Islet precursor cell (in vitro differentiated cells): Measurements from ENCODE around the gene KLHL29.

Experiments
- DNase-seq: peaks from one replicate; pipeline ENCODE4 v3.0.0-alpha.2; 2018

The KLHL29 gene

GRCh38 chr2:23497536-23497935 lies 112.6 kb downstream of the KLHL29 start:
- no peak for DNase-seq

- no peak for DNase-seq
Measured at GRCh38 chr2:23498943-23499342, 114.0 kb downstream of the KLHL29 start.

- no peak for DNase-seq
Measured at GRCh38 chr2:23499439-23499838, 114.5 kb downstream of the KLHL29 start.

GRCh38 chr2:23500836-23501235 lies 115.9 kb downstream of the KLHL29 start:
- DNase-seq = no peak

- DNase-seq = no peak
Measured at GRCh38 chr2:23502096-23502495, 117.1 kb downstream of the KLHL29 start.

GRCh38 chr2:23503097-23503496 lies 118.1 kb downstream of the KLHL29 start:
- DNase-seq = no peak

- peak; percentile 91 for DNase-seq
Measured at GRCh38 chr2:23503682-23504081, 118.7 kb downstream of the KLHL29 start.

GRCh38 chr2:23504591-23504990 lies 119.6 kb downstream of the KLHL29 start:
- DNase-seq = no peak

GRCh38 chr2:23505218-23505983 lies 120.4 kb downstream of the KLHL29 start:
- no peak for DNase-seq

GRCh38 chr2:23505984-23506380 lies 121.0 kb downstream of the KLHL29 start:
- no peak for DNase-seq

- no peak for DNase-seq
Measured at GRCh38 chr2:23506531-23507266, 121.7 kb downstream of the KLHL29 start.

GRCh38 chr2:23507267-23508065 lies 122.5 kb downstream of the KLHL29 start:
- DNase-seq = no peak

GRCh38 chr2:23508066-23508390 lies 123.0 kb downstream of the KLHL29 start:
- DNase-seq = no peak

GRCh38 chr2:23509103-23509502 lies 124.1 kb downstream of the KLHL29 start:
- no peak for DNase-seq

- DNase-seq = no peak
Measured at GRCh38 chr2:23509596-23510292, 124.8 kb downstream of the KLHL29 start.

GRCh38 chr2:23510471-23510870 lies 125.5 kb downstream of the KLHL29 start:
- no peak for DNase-seq

- DNase-seq = no peak
Measured at GRCh38 chr2:23512778-23513177, 127.8 kb downstream of the KLHL29 start.

- DNase-seq = no peak
Measured at GRCh38 chr2:23513245-23513871, 128.4 kb downstream of the KLHL29 start.

GRCh38 chr2:23513872-23514793 lies 129.2 kb downstream of the KLHL29 start:
- no peak for DNase-seq

GRCh38 chr2:23516520-23517256 lies 131.7 kb downstream of the KLHL29 start:
- DNase-seq = no peak
